CD4-positive, alpha-beta T cell treated with Interleukin-15 for 1 hour (primary cell): ENCODE measurements around the gene DGKI.
"Not testable (repeated sequence)": the region's sequence is repeated elsewhere in the genome, so short reads cannot be mapped to it uniquely, and the experiment has no call there.

ENCODE experiments used
- DNase-seq: peaks from one replicate; pipeline ENCODE4 v3.0.0-alpha.2; 2020

The DGKI gene

GRCh38 chr7:137448572-137448971 lies 398.2 kb downstream of the DGKI start:
- not testable (repeated sequence) for DNase-seq

GRCh38 chr7:137446025-137446424 lies 400.7 kb downstream of the DGKI start:
- no peak for DNase-seq

GRCh38 chr7:137445268-137445667 lies 401.5 kb downstream of the DGKI start:
- no peak for DNase-seq

GRCh38 chr7:137443616-137444015 lies 403.2 kb downstream of the DGKI start:
- no peak for DNase-seq

- no peak for DNase-seq
Measured at GRCh38 chr7:137441451-137441850, 405.3 kb downstream of the DGKI start.

GRCh38 chr7:137439829-137440825 lies 406.6 kb downstream of the DGKI start:
- no peak for DNase-seq

- DNase-seq: no peak
Measured at GRCh38 chr7:137434946-137435345, 411.8 kb downstream of the DGKI start.

GRCh38 chr7:137434530-137434929 lies 412.2 kb downstream of the DGKI start:
- DNase-seq: no peak

- no peak for DNase-seq
Measured at GRCh38 chr7:137423321-137423720, 423.5 kb downstream of the DGKI start.

GRCh38 chr7:137421366-137421765 lies 425.4 kb downstream of the DGKI start:
- DNase-seq: no peak

- DNase-seq: no peak
Measured at GRCh38 chr7:137418841-137419240, 427.9 kb downstream of the DGKI start.

- no peak for DNase-seq
Measured at GRCh38 chr7:137417464-137417863, 429.3 kb downstream of the DGKI start.

- no peak for DNase-seq
Measured at GRCh38 chr7:137413901-137414300, 432.9 kb downstream of the DGKI start.

- no peak for DNase-seq
Measured at GRCh38 chr7:137411446-137411845, 435.3 kb downstream of the DGKI start.

GRCh38 chr7:137408126-137408525 lies 438.6 kb downstream of the DGKI start:
- DNase-seq: no peak

- DNase-seq: no peak
Measured at GRCh38 chr7:137407078-137407477, 439.7 kb downstream of the DGKI start.

- DNase-seq: no peak
Measured at GRCh38 chr7:137404660-137405317, 442.0 kb downstream of the DGKI start.

- no peak for DNase-seq
Measured at GRCh38 chr7:137403353-137403695, 443.4 kb downstream of the DGKI start.

- no peak for DNase-seq
Measured at GRCh38 chr7:137402536-137403352, 444.0 kb downstream of the DGKI start.

- DNase-seq: no peak
Measured at GRCh38 chr7:137399827-137400823, 446.6 kb downstream of the DGKI start.

- no peak for DNase-seq
Measured at GRCh38 chr7:137396051-137396450, 450.7 kb downstream of the DGKI start.

- no peak for DNase-seq
Measured at GRCh38 chr7:137395420-137395819, 451.4 kb downstream of the DGKI start.
